Small intestine (tissue), 7 donors: Measurements from ENCODE around the gene DMRTB1. TPM values are rescaled to one million over a fixed set of nuclear protein-coding genes. Genes with fewer than 3 reads are reported as not detected.

Experiments
- DNase-seq, 2 donors: peaks; one replicate each; pipeline versions ENCODE4 v3.0.0 to v3.0.0-alpha.2; 2013
- FAIRE-seq: peaks from 2 replicates; lab custom pipeline; 2012; peaks lifted over from hg19 to GRCh38; lab: Jason Lieb, UNC
- H3K27ac ChIP-seq, 3 donors: one replicate each; pipeline ENCODE4 v1.5.1; 2013; ENCODE audit warnings: low read length in 2 of 3, mild to moderate bottlenecking in 2 of 3, control low read depth in 1 of 3, inconsistent platforms in 1 of 3, low read depth in 1 of 3, moderate library complexity in 1 of 3
- H3K27me3 ChIP-seq, 3 donors: one replicate each; pipeline ENCODE4 v1.6.1; 2013; ENCODE audit warnings: low read length in 3 of 3, inconsistent platforms in 1 of 3; ENCODE audit not compliant: control insufficient read depth in 3 of 3, insufficient read depth in 3 of 3
- H3K36me3 ChIP-seq, 3 donors: one replicate each; pipeline ENCODE4 v1.6.1; 2013; ENCODE audit warnings: low read length in 3 of 3, inconsistent platforms in 1 of 3, low read depth in 1 of 3, mild to moderate bottlenecking in 1 of 3, moderate library complexity in 1 of 3; ENCODE audit not compliant: control insufficient read depth in 3 of 3, insufficient read depth in 2 of 3
- H3K4me1 ChIP-seq, 3 donors: one replicate each; pipeline ENCODE4 v1.6.1; 2013; ENCODE audit warnings: low read length in 2 of 3, inconsistent platforms in 1 of 3, low read depth in 1 of 3, mild to moderate bottlenecking in 1 of 3, moderate library complexity in 1 of 3; ENCODE audit not compliant: control insufficient read depth in 3 of 3, insufficient read depth in 2 of 3
- H3K4me3 ChIP-seq, 3 donors: one replicate each; pipeline ENCODE4 v1.5.1; 2013; ENCODE audit warnings: low read length in 3 of 3, control low read depth in 1 of 3, inconsistent platforms in 1 of 3, low read depth in 1 of 3, mild to moderate bottlenecking in 1 of 3, moderate library complexity in 1 of 3
- H3K9me3 ChIP-seq, 2 donors: one replicate each; pipeline ENCODE4 v1.6.1; 2013; ENCODE audit warnings: low read depth in 1 of 2, low read length in 1 of 2; ENCODE audit not compliant: control insufficient read depth in 2 of 2, insufficient read depth in 1 of 2
- WGBS, 3 donors: extraction: QIAGEN DNeasy Blood & Tissue Kit; methylation state at CpG; one replicate each; pipeline ENCODE4 v1.1.7; 2013; 5-methylcytosine and 5-hydroxymethylcytosine counted together
- polyA plus RNA-seq, 4 donors: library from polyadenylated mRNA; stranded (reverse) in 3 of 4; unstranded in 1 of 4; fragments of 200-250 nt in 3 of 4; fragments of 120-200 nt in 1 of 4; gene quantifications; one replicate each; pipeline versions ENCODE4 v1.2.1 to v1.2.3, GENCODE V29; 2013
- donor health status: healthy with polysubstance abuse.
- donor health status: control.
- donor health status: control.
- donor health status: Bipolar disorder and iron deficiency.
- donor health status: healthy.

The DMRTB1 gene
- polyA plus RNA-seq, 4 donors, result not detected

DNA sequence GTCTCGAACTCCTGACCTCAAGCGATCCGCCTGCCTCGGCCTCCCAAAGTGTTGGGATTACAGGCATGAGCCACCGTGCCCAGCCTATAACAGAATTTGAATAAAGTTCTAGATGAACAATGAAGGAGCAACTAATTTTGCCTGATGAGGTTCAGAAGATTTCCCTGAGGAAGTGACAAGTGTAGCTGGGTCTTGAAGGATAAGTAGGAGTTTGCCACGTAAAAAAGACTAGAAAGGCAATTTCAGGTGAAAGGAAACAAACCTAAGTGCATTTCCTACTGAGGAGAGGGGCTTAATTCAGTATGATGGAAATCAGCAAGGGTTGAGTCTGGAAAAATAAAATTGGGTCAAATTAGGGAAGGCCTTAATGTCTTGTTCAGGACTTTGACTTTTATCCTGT lies 18.6 kb upstream of the DMRTB1 start:
- Histone ChIP-seq H3K4me3 (no peak overlapping the region), H3K4me1 (no peaks in the 10 kb centered on the region), H3K9me3 (peaks cover 0 to 11% of the 10 kb centered on the region in 2 donors), H3K27ac (no peak overlapping the region), H3K27me3 (no peaks in the 10 kb centered on the region), H3K36me3 (no peaks in the 10 kb centered on the region)
- 94 to 97% (median 97%) methylated on average over 6 of the region's 6 CpGs for WGBS, 3 donors
- FAIRE-seq (no peak), DNase-seq (no peak)

GRCh38 chr1:53442299-53442698 lies 16.9 kb upstream of the DMRTB1 start:
- H3K9me3 ChIP-seq, result peaks cover 0 to 11% of the 10 kb centered on the region in 2 donors
- H3K27me3 ChIP-seq, result no peaks in the 10 kb centered on the region
- FAIRE-seq, result no peak
- H3K4me3 ChIP-seq, result no peak overlapping the region
- no peaks in the 10 kb centered on the region for H3K4me1 ChIP-seq
- 37 to 75% (median 71%) methylated on average over 2 of the region's 2 CpGs for WGBS, 3 donors
- H3K36me3 ChIP-seq, result no peaks in the 10 kb centered on the region
- no peak overlapping the region for H3K27ac ChIP-seq
- no peak for DNase-seq

GRCh38 chr1:53446051-53446450 lies 13.1 kb upstream of the DMRTB1 start:
- DNase-seq (no peak), FAIRE-seq (no peak)
- Histone ChIP-seq H3K4me3 (no peak overlapping the region), H3K4me1 (no peaks in the 10 kb centered on the region), H3K27me3 (peaks cover 0 to 3% (median 0%) of the 10 kb centered on the region in 3 donors), H3K27ac (no peak overlapping the region), H3K36me3 (no peaks in the 10 kb centered on the region), H3K9me3 (peaks cover 0 to 2% of the 10 kb centered on the region in 2 donors)
- WGBS, 3 donors, result 50 to 64% (median 61%) methylated on average over 2 of the region's 2 CpGs

DNA sequence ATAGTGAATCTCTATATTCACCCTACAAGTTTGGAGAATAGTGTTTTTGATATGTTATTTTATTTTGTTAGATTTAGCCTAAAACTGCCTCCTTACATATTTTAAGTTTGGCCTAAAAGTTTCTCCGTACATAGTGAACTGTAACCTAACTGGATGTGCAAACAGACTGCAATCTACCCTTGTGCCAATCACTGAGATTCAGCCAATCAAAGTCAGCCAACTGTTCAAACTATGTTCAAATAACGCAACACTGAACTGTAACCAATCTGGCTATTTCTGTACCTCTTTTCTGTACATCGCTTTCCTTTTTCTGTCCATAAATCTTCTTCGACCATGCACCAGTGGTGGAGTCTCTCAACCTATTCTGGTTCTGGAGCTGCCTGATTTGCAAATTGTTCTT lies 11.8 kb upstream of the DMRTB1 start:
- Histone ChIP-seq H3K9me3 (peaks cover 0 to 2% of the 10 kb centered on the region in 2 donors), H3K4me3 (no peak overlapping the region), H3K4me1 (no peaks in the 10 kb centered on the region), H3K27ac (no peak overlapping the region), H3K27me3 (peaks cover 0 to 3% (median 0%) of the 10 kb centered on the region in 3 donors), H3K36me3 (no peaks in the 10 kb centered on the region)
- DNase-seq (no peak), FAIRE-seq (no peak)
- 88 to 93% (median 89%) methylated on average over 4 of the region's 4 CpGs for WGBS, 3 donors

GRCh38 chr1:53448241-53448841 lies 10.9 kb upstream of the DMRTB1 start:
- Histone ChIP-seq H3K4me3 (no peak overlapping the region), H3K9me3 (peaks cover 0 to 2% of the 10 kb centered on the region in 2 donors), H3K4me1 (no peaks in the 10 kb centered on the region), H3K27ac (no peak overlapping the region), H3K27me3 (peaks cover 0 to 3% (median 0%) of the 10 kb centered on the region in 3 donors), H3K36me3 (no peaks in the 10 kb centered on the region)
- DNase-seq, result no peak
- WGBS, 3 donors, result 85 to 97% (median 89%) methylated on average over 2 of the region's 2 CpGs
- FAIRE-seq, result no peak

- Histone ChIP-seq H3K36me3 (no peaks in the 10 kb centered on the region), H3K27ac (no peak overlapping the region), H3K4me3 (no peak overlapping the region), H3K9me3 (peaks cover 0 to 2% of the 10 kb centered on the region in 2 donors), H3K4me1 (no peaks in the 10 kb centered on the region), H3K27me3 (peaks cover 0 to 3% (median 3%) of the 10 kb centered on the region in 3 donors)
- 58 to 68% (median 63%) methylated on average over 3 of the region's 3 CpGs for WGBS, 3 donors
- no peak for DNase-seq
- no peak for FAIRE-seq
Measured at GRCh38 chr1:53449021-53449420, 10.2 kb upstream of the DMRTB1 start.

DNA sequence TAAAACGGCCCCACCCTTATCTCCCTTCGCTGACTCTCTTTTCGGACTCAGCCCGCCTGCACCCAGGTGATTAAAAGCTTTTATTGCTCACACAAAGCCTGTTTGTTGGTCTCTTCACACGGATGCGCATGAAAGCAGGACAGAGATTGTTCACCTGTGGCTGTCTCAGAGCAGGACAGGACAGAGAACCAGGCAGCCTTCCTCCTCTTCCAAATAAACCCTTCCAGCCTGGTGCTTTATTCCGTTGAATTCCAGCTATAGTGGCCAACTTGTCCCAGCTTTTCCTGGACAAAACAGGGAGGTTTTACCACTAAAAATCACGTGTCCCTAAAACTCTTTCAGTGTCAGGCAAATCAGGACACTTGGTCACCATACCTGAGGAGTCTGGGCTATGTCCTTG lies 9.5 kb upstream of the DMRTB1 start:
- 9 to 26% (median 10%) methylated on average over 6 to 8 of the region's 8 CpGs for WGBS, 3 donors
- H3K9me3 ChIP-seq, result peaks cover 0 to 2% of the 10 kb centered on the region in 2 donors
- H3K4me1 ChIP-seq, result no peaks in the 10 kb centered on the region
- FAIRE-seq (no peak), DNase-seq (no peak)
- no peak overlapping the region for H3K4me3 ChIP-seq
- H3K27me3 ChIP-seq, result peaks cover 0 to 3% (median 3%) of the 10 kb centered on the region in 3 donors
- H3K27ac ChIP-seq, result no peak overlapping the region
- H3K36me3 ChIP-seq, result no peaks in the 10 kb centered on the region

GRCh38 chr1:53450225-53450624 lies 9.0 kb upstream of the DMRTB1 start:
- H3K4me3 ChIP-seq, result no peak overlapping the region
- H3K27me3 ChIP-seq, result peaks cover 0 to 3% (median 3%) of the 10 kb centered on the region in 3 donors
- FAIRE-seq (no peak), DNase-seq (no peak)
- 37 to 43% (median 39%) methylated on average over 2 of the region's 2 CpGs for WGBS, 3 donors
- H3K4me1 ChIP-seq, result no peaks in the 10 kb centered on the region
- no peak overlapping the region for H3K27ac ChIP-seq
- peaks cover 0 to 2% of the 10 kb centered on the region in 2 donors for H3K9me3 ChIP-seq
- no peaks in the 10 kb centered on the region for H3K36me3 ChIP-seq

DNA sequence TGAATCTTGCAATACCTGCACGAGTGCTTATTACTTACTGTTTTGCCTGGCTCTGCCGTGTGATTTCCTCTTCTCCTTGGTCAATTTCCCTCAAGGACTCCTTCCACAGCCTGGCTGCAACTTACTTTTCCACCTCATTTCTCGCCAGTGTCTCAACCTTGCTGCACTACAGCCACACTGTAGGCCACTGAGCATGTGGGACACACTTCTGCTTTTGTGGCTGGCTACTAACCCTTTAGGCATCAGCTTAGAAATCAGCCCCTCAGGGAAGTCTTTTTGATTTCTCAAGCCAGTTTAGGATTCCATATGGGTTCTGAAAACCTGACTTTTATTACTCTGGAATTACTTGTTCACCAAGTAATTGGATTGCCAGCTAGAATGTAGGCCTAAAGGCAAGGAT lies 5.2 kb upstream of the DMRTB1 start:
- no peaks in the 10 kb centered on the region for H3K9me3 ChIP-seq
- no peak overlapping the region for H3K27ac ChIP-seq
- H3K4me1 ChIP-seq, result no peaks in the 10 kb centered on the region
- H3K27me3 ChIP-seq, result peaks cover 0 to 6% (median 3%) of the 10 kb centered on the region in 3 donors
- DNase-seq (no peak), FAIRE-seq (no peak)
- no peaks in the 10 kb centered on the region for H3K36me3 ChIP-seq
- WGBS, 3 donors, result 82 to 87% (median 85%) methylated on average over 3 of the region's 3 CpGs
- H3K4me3 ChIP-seq, result no peak overlapping the region
